ENCODE results near the gene ZP4.
A peak's percentile ranks its signal among the peaks of the same experiment; 100 is the strongest.

GRCh38 chr1:237864338-237865244 lies 26.1 kb downstream of the ZP4 start:
- TF ChIP-seq CTCF (IDR thresholded peaks at IDR 0.05): peak in 4 of 6 experiments; percentile 50 to 83 (median 78)
- TF ChIP-seq POLR2A (IDR thresholded peaks at IDR 0.05): no peak

All from Peyer's patch (tissue), 4 donors.